ENCODE results near the gene CRX. TPM values are rescaled to one million over a fixed set of nuclear protein-coding genes. Genes with fewer than 3 reads are reported as not detected.

CRX gene
- total and polyA plus RNA-seq, 3 donors from 2014 or later: 0.12 to 0.55 TPM; not detected in 1

- intact Hi-C loops (cut with DNase I; ENCODE audit: low total_unique reads): no loop called here
- no peaks in the 10 kb centered on the region for H3K36me3 ChIP-seq (ENCODE audit: low read depth, missing control alignments)
- no peaks in the 10 kb centered on the region for H3K4me1 ChIP-seq
- H3K4me3 ChIP-seq: no peak overlapping the region
- no peak for DNase-seq
- no peak overlapping the region for H3K27ac ChIP-seq
- TF ChIP-seq CTCF (IDR thresholded peaks at IDR 0.05) (no peak), POLR2A (IDR thresholded peaks at IDR 0.05) (no peak)
- H3K27me3 ChIP-seq: no peaks in the 10 kb centered on the region
- no peaks in the 10 kb centered on the region for H3K9me3 ChIP-seq
- 79 to 88% methylated on average over 5 of the region's 5 CpGs for WGBS, 2 donors
These were observed 60.0 kb downstream of the CRX start for GRCh38 chr19:47881757-47882156.

DNA sequence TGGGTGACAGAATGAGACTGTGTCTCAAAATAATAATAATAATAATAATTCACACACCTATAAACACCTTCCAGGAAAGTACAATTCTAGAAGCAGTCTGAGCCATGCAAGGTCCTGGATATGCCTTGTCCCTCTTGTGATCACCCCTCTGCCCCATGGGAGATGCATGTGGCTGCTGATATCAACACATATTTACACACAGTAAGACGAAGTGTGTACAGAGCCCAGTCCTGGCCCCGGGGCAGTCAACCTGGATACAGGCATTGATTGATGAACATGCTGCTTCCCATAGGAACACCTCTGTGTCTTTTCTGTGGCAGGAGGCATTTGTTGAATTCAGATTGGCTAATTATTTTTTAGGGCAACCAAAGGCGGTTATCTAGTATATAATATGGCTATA is 61.2 kb downstream of the CRX start:
- TF ChIP-seq POLR2A (IDR thresholded peaks at IDR 0.05) (no peak), CTCF (IDR thresholded peaks at IDR 0.05) (no peak)
- Histone ChIP-seq H3K36me3 (ENCODE audit: low read depth, missing control alignments) (no peaks in the 10 kb centered on the region), H3K27me3 (no peaks in the 10 kb centered on the region), H3K4me3 (no peak overlapping the region), H3K27ac (no peak overlapping the region), H3K9me3 (no peaks in the 10 kb centered on the region), H3K4me1 (no peaks in the 10 kb centered on the region)
- intact Hi-C loops (cut with DNase I; ENCODE audit: low total_unique reads): no loop called here
- no peak for DNase-seq
- WGBS, 2 donors: 68 to 90% methylated on average over 3 of the region's 3 CpGs

GRCh38 chr19:47885067-47885463 is 63.3 kb downstream of the CRX start:
- no peaks in the 10 kb centered on the region for H3K36me3 ChIP-seq (ENCODE audit: low read depth, missing control alignments)
- no peak overlapping the region for H3K4me3 ChIP-seq
- no peaks in the 10 kb centered on the region for H3K9me3 ChIP-seq
- no peak for DNase-seq
- no peaks in the 10 kb centered on the region for H3K27me3 ChIP-seq
- no peak overlapping the region for H3K27ac ChIP-seq
- H3K4me1 ChIP-seq: peaks cover 11% of the 10 kb centered on the region
- 71 to 85% methylated on average over 5 of the region's 5 CpGs for WGBS, 2 donors
- intact Hi-C loops (cut with DNase I; ENCODE audit: low total_unique reads): no loop called here
- no peak for TF ChIP-seq CTCF (IDR thresholded peaks at IDR 0.05)
- TF ChIP-seq POLR2A (IDR thresholded peaks at IDR 0.05): no peak

DNA sequence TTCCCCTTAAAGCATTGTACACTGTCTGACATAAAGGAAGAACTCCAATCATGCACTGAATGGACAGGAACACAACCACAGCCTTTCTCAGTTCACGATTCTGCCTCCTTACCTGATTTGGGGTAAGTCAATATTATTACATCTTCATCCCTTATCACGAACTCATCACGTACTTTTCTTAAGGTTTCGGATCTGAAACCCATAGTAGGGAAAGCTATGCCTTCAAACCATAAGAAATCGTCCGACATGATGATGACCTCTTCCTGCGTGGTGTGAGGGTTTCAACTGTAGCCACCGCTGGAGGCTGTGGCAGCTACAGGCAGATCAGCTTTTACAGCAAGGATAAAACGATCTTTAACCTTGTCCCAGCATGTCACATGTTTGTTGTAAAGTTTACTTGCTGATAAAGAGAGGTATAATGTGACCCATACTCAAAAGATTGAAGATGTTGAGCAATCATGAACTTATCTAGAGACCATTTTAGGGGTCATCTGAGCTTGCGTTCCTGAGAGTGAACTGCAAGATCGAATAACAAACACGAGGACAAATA is 64.3 kb downstream of the CRX start, which contains the start of gene SULT2A1:
TSS of gene SULT2A1 (minus strand) at position 306 of the 550 bp plus-strand sequence. CDS start at position 248, 58 bp downstream.
- no peak for DNase-seq
- WGBS, 2 donors: 74 to 80% methylated on average over 12 of the region's 12 CpGs

More for the DNA sequence above, 64.3 kb downstream of the CRX start, which contains the start of gene SULT2A1:
- no peaks in the 10 kb centered on the region for H3K27me3 ChIP-seq
- intact Hi-C loops (cut with DNase I; ENCODE audit: low total_unique reads): no loop called here
- TF ChIP-seq CTCF (IDR thresholded peaks at IDR 0.05): no peak
- TF ChIP-seq POLR2A (IDR thresholded peaks at IDR 0.05): no peak
- no peaks in the 10 kb centered on the region for H3K9me3 ChIP-seq
- no peak within 1 kb of the TSS for H3K4me3 ChIP-seq
- peaks cover 14% of the 10 kb centered on the region for H3K4me1 ChIP-seq
- no peak within 1 kb of the TSS for H3K27ac ChIP-seq
- no peaks in the 10 kb centered on the region for H3K36me3 ChIP-seq (ENCODE audit: low read depth, missing control alignments)
